ENCODE measurements around the gene DNER.

Gene DNER

DNA sequence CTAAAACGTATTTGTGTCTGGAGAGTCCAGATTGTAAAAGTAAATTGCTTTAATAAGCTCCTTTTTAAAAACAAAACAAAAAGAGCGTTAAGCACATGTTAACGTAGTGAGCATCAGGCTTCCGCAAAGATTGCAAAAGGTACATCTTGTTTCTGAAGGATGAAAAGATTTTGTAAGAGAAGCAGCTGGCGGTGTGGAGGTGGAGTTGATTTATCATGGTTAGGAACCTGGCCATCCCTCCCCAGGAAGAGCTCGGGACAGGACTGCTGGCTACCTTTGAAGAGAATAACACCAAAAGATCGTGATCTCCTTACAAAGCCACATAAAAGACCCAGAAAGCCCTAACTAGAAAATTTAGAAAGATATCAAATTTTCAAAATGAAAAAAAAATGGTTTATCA lies 132.2 kb downstream of the DNER start:
- Histone ChIP-seq H3K4me3 (IDR thresholded peaks at IDR 0.05; ENCODE audit: insufficient read depth, low read depth, low read length) (no peak overlapping the region), H3K79me2 (ENCODE audit: insufficient read depth, low read depth) (no peaks in the 10 kb centered on the region), H4K20me1 (ENCODE audit: insufficient read depth) (no peaks in the 10 kb centered on the region), H3K4me2 (no peak overlapping the region), H3K27me3 (ENCODE audit: insufficient read depth, low read depth) (no peaks in the 10 kb centered on the region), H3K4me1 (ENCODE audit: low read depth, poor library complexity, severe bottlenecking) (no peaks in the 10 kb centered on the region), H3K9ac (no peak overlapping the region), H2AFZ (ENCODE audit: low read depth) (no peak overlapping the region), H3K27ac (no peak overlapping the region), H3K36me3 (ENCODE audit: insufficient read depth) (no peaks in the 10 kb centered on the region)
- TF ChIP-seq, protein P1, sequence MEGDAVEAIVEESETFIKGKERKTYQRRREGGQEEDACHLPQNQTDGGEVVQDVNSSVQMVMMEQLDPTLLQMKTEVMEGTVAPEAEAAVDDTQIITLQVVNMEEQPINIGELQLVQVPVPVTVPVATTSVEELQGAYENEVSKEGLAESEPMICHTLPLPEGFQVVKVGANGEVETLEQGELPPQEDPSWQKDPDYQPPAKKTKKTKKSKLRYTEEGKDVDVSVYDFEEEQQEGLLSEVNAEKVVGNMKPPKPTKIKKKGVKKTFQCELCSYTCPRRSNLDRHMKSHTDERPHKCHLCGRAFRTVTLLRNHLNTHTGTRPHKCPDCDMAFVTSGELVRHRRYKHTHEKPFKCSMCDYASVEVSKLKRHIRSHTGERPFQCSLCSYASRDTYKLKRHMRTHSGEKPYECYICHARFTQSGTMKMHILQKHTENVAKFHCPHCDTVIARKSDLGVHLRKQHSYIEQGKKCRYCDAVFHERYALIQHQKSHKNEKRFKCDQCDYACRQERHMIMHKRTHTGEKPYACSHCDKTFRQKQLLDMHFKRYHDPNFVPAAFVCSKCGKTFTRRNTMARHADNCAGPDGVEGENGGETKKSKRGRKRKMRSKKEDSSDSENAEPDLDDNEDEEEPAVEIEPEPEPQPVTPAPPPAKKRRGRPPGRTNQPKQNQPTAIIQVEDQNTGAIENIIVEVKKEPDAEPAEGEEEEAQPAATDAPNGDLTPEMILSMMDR (conservative IDR thresholded peaks at IDR 0.05; ENCODE audit: low read depth, low read length), result no peak

GRCh38 chr2:229578052-229578846 lies 136.1 kb downstream of the DNER start:
- Histone ChIP-seq H2AFZ (ENCODE audit: low read depth) (no peak overlapping the region), H3K4me1 (ENCODE audit: low read depth, poor library complexity, severe bottlenecking) (no peaks in the 10 kb centered on the region), H3K4me3 (IDR thresholded peaks at IDR 0.05; ENCODE audit: insufficient read depth, low read depth, low read length) (no peak overlapping the region), H3K27me3 (ENCODE audit: insufficient read depth, low read depth) (no peaks in the 10 kb centered on the region), H4K20me1 (ENCODE audit: insufficient read depth) (no peaks in the 10 kb centered on the region), H3K36me3 (ENCODE audit: insufficient read depth) (no peaks in the 10 kb centered on the region), H3K79me2 (ENCODE audit: insufficient read depth, low read depth) (no peaks in the 10 kb centered on the region), H3K27ac (no peak overlapping the region), H3K9ac (no peak overlapping the region), H3K4me2 (no peak overlapping the region)
- TF ChIP-seq, protein P1 (conservative IDR thresholded peaks at IDR 0.05; ENCODE audit: low read depth, low read length), result no peak

DNA sequence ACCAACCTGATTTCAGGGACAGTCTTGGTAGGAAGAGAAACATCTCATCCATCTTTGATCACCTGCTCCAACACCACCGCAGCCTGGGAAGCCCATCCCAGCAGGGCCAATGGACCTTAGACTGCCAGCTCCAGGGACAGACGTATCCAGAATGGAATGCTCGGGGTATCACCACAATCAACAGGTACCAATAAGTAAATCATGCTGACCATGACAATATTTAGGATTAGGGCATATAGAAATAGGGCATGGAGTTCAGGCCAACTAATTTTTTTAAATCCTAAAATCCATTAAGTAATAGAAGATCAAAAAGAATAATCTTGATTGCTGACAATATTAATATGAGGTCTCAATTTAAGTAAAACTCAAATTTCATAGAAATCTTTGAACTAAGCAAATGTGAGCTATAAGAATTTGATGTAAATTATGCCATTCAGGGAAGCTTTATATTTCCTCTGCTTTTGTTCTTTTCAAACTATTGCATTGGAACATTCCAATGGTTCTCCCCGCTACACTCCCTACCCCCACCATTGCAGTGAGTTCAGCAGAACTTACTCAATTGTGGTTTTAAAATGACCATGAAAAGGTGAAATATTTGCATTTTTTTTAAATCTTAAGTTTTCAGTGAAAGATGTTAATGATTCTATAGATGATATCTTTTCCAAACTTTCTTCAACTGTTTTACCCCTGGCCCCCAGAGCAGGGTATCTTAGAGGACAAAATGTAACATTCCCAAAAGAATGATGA lies 138.6 kb downstream of the DNER start:
- Histone ChIP-seq H3K36me3 (ENCODE audit: insufficient read depth) (no peaks in the 10 kb centered on the region), H4K20me1 (ENCODE audit: insufficient read depth) (no peaks in the 10 kb centered on the region), H3K4me2 (no peak overlapping the region), H3K4me1 (ENCODE audit: low read depth, poor library complexity, severe bottlenecking) (no peaks in the 10 kb centered on the region), H3K9ac (no peak overlapping the region), H3K79me2 (ENCODE audit: insufficient read depth, low read depth) (no peaks in the 10 kb centered on the region), H2AFZ (ENCODE audit: low read depth) (no peak overlapping the region), H3K27ac (no peak overlapping the region), H3K4me3 (IDR thresholded peaks at IDR 0.05; ENCODE audit: insufficient read depth, low read depth, low read length) (no peak overlapping the region), H3K27me3 (ENCODE audit: insufficient read depth, low read depth) (no peaks in the 10 kb centered on the region)
- TF ChIP-seq, protein P1 (conservative IDR thresholded peaks at IDR 0.05; ENCODE audit: low read depth, low read length), result no peak

DNA sequence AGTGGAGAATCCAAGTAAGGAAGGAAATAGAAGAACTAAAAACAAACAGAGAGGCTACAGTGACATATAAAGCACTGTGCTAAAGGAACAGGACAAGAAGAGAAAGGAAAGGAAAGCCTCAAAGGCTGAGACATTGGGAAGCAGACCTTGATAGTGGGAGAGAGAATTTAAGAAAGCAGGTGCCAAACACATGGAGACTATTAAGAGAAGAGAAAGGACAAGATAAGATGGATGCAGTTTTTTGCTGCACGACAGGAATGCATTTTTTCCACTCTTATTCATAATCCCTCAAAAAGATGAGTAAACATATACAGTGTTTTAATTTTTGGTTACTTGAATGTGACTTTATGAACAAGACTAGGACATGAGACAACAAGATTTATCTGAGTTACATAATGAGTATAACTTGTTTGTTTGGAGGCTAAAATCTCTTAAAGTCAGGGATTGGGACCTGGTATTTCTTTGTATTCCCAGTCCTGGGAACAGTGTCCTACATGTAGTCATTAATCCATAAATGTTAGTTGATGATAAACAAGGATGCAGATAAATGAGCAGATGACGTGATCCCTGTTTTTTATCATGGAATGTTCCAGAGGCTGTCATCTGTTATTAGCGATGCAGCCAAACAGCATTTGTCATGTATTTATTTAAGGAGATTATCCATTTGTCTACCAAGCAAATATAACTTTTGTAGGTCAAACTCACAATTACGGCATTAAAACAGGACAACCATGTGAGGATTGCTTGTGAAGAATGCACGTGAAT lies 141.7 kb downstream of the DNER start:
- no peak overlapping the region for H3K9ac ChIP-seq

More for the DNA sequence above, 141.7 kb downstream of the DNER start:
- Histone ChIP-seq H4K20me1 (ENCODE audit: insufficient read depth) (no peaks in the 10 kb centered on the region), H3K4me2 (no peak overlapping the region), H3K4me3 (IDR thresholded peaks at IDR 0.05; ENCODE audit: insufficient read depth, low read depth, low read length) (no peak overlapping the region), H3K27ac (no peak overlapping the region), H3K79me2 (ENCODE audit: insufficient read depth, low read depth) (no peaks in the 10 kb centered on the region), H3K4me1 (ENCODE audit: low read depth, poor library complexity, severe bottlenecking) (no peaks in the 10 kb centered on the region), H3K36me3 (ENCODE audit: insufficient read depth) (no peaks in the 10 kb centered on the region), H2AFZ (ENCODE audit: low read depth) (no peak overlapping the region), H3K27me3 (ENCODE audit: insufficient read depth, low read depth) (no peaks in the 10 kb centered on the region)
- TF ChIP-seq, protein P1 (conservative IDR thresholded peaks at IDR 0.05; ENCODE audit: low read depth, low read length), result no peak
